ENCODE measurements around the gene MAP2K1. TPM values are rescaled to one million over a fixed set of nuclear protein-coding genes. Genes with fewer than 3 reads are reported as not detected.
"Not testable (repeated sequence)": the region's sequence is repeated elsewhere in the genome, so short reads cannot be mapped to it uniquely, and the experiment has no call there.

MAP2K1 gene
- total RNA-seq, result 53.3 and 63.9 TPM in 2 replicates

DNA sequence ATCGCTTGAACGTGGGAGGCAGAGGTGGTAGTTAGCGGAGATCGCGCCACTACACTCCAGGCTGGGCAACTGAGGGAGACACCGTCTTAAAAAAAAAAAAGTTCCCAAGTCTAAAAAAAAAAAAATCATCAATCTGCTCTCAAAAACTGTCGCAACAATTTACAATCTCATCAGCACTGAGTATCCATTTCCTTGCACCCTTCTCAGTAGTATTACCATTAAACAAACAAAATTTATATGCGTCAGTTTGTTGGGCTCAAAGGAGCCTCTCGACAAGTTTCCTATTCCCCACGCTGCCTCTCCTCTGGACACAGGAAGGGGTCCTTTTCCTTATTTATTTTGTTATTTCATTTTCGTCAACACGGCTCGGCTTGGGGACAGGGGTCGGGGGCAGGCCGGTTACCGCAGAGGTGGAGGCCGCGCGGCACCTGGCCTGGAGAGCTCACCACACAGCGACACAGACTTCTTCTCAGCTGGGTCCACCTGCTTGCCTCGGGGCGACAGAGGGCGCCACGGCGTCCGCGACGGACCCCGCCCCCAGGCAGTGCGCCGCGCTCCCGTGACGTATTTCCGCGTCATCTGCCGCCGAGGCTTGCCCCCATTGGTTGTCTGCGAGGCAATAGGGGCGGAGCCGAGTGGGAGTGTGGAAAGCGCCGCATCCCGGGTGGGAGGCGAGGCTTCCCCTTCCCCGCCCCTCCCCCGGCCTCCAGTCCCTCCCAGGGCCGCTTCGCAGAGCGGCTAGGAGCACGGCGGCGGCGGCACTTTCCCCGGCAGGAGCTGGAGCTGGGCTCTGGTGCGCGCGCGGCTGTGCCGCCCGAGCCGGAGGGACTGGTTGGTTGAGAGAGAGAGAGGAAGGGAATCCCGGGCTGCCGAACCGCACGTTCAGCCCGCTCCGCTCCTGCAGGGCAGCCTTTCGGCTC is at the start of gene MAP2K1:
TSS of gene MAP2K1 (plus strand) at position 709 of the 920 bp plus-strand sequence. CDS start 436 bp downstream, outside the sequence.
- DNase-seq (ENCODE audit: low read depth), result peak; percentile 87

DNA sequence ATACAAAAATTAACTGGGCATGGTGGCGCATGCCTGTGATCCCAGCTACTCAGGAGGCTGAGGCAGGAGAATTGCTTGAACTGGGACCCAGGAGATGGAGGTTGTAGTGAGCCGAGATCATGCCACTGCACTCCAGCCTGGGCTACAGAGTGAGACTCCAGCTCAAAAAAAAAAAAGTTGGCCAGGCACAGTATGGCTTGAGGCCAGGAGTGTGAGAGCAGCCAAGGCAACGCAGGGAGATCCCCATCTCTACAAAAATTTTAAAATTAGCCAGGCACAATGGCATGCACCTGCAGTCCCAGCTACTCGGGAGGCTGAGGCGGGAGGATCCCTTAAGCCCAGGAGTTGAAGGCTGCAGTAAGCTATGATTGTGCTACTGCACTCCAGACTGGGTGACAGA is 38.2 kb upstream of the MAP2K1 start:
- not testable (repeated sequence) for DNase-seq (ENCODE audit: low read depth)

DNA sequence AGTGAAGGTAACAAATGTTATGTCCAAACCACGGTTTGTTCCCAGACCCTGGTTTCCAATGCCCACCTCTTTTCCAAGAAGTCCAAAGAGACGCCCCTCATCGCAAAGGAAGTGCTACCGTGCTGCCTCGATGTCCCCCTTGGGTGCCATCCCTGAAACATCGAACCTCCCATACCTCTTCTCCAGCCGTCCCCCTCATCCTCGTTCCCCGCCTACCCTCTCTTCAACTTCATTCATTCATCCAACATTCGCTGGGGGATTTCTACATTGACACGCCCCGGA is 30.7 kb upstream of the MAP2K1 start:
- DNase-seq (ENCODE audit: low read depth), result no peak

DNA sequence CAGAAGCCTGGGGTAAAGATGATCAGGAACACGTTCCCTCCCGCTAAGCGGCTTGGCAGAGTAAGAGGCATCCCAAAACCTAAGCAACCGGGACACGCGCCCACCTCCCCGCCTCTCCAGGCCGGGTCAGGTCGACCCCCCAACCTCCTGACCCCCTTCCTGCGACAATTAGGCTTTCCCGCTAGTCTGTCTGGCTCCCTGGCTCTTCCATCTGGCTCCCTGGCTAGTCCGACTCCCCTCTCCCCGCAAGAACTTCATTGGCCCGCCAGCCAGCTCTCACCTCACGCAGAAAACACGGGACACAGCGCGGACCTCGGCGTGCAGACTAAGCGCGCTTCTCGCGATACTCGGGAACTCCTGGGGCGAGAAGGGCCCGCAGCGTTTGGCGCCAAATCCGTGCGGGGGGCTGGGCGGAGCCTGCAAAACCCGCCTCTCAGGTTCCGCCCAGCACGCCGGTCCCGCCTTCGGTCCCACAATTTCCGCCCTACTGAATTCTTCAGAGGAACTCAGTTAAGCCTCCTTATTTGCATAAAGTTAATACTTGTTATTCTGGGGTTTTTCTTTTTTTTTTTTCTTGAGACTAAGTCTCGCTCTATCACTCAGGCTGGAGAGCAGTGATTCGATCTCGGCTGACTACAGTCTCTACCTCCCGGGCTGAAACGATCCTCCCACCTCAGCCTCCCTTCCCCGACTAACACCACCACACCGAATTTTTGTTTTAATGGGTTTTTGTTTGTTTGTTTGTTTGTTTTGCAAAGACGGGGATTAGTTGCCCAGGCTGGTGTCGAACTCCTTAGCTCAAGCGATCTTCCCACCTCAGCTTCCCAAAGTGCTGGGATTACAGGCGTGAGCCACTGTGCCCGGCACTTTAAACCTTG is 30.1 kb upstream of the MAP2K1 start, which contains the start of gene TIPIN:
TSS of gene TIPIN (minus strand) at position 327 of the 878 bp plus-strand sequence. CDS start 3,738 bp downstream, outside the sequence.
- peak; percentile 87 for DNase-seq (ENCODE audit: low read depth)

- DNase-seq (ENCODE audit: low read depth), result peak; percentile 38
Measured at GRCh38 chr15:66359740-66360139, 27.0 kb upstream of the MAP2K1 start.

DNA sequence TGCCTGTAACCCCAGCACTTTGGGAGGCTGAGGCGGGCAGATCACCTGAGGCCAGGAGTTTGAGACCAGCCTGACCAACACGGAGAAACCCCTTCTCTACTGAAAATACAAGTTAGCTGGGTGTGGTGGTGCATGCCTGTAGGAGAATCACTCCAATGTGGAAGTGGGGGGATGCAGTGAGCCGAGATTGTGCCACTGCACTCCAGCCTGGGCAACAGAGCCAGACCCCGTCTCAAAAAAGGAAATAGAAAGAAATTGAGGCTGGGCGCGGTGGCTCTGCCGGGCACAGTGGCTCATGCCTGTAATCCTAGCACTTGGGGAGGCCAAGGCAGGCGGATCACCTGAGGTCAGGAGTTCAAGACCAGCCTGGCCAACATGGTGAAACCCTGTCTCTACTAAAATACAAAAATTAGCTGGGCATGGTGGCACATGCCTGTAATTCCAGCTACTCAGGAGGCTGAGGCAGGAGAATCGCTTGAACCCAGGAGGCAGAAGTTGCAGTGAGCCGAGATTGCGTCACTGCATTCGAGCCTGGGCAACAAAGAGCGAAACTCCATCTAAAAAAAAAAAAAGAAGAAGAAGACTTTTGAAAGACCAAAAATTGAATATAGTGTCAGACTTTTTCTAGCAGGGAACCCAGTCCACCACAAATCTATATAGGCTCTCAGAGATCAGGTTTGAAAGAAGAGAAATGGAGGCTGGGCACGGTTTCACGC is 24.8 kb upstream of the MAP2K1 start:
- DNase-seq (ENCODE audit: low read depth), result not testable (repeated sequence)

- no peak for DNase-seq (ENCODE audit: low read depth)
Measured at GRCh38 chr15:66362776-66363175, 23.9 kb upstream of the MAP2K1 start.

GRCh38 chr15:66364944-66365528 is 21.7 kb upstream of the MAP2K1 start:
- no peak for DNase-seq (ENCODE audit: low read depth)

GRCh38 chr15:66369773-66370651 is 16.7 kb upstream of the MAP2K1 start:
- peak; percentile 48 for DNase-seq (ENCODE audit: low read depth)

DNA sequence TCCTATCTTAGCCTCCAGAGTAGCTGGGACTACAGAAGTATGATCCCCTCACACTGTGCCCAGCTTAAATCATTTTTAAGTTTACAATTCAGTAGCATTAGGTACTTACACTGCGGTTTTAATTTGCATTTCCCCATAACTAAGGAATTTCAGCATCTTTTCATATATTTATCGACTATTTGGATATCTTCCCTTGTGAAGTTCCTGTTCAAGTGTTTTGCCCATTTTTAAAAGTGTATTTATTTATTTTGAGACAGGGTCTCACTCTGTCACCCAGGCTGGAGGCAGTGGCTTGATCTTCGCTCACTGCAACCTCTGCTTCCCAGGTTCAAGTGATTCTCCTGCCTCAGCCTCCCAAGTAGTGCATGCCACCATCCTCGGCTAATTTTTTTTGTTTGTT is 12.5 kb upstream of the MAP2K1 start:
- no peak for DNase-seq (ENCODE audit: low read depth)

- DNase-seq (ENCODE audit: low read depth), result no peak
Measured at GRCh38 chr15:66378814-66379430, 7.8 kb upstream of the MAP2K1 start.

DNA sequence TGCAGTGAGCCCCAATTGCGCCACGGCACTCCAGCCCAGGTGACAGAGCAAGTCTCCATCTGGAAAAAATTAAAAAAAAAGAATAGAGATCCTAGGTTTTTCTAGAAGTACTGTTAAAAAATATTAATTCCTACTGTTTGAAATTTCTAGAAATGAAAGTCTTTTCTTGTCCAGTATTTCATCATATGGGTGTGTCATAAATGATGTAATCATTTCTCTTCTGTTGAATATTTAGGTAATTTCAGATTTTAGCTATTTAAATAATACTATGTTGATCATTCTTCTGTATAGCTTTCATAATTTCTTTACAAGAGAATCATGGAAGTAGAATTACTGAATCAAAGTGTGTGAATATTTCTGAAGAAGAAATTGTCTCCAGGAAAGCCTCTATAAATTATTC is 5.3 kb upstream of the MAP2K1 start:
- not testable (repeated sequence) for DNase-seq (ENCODE audit: low read depth)

DNA sequence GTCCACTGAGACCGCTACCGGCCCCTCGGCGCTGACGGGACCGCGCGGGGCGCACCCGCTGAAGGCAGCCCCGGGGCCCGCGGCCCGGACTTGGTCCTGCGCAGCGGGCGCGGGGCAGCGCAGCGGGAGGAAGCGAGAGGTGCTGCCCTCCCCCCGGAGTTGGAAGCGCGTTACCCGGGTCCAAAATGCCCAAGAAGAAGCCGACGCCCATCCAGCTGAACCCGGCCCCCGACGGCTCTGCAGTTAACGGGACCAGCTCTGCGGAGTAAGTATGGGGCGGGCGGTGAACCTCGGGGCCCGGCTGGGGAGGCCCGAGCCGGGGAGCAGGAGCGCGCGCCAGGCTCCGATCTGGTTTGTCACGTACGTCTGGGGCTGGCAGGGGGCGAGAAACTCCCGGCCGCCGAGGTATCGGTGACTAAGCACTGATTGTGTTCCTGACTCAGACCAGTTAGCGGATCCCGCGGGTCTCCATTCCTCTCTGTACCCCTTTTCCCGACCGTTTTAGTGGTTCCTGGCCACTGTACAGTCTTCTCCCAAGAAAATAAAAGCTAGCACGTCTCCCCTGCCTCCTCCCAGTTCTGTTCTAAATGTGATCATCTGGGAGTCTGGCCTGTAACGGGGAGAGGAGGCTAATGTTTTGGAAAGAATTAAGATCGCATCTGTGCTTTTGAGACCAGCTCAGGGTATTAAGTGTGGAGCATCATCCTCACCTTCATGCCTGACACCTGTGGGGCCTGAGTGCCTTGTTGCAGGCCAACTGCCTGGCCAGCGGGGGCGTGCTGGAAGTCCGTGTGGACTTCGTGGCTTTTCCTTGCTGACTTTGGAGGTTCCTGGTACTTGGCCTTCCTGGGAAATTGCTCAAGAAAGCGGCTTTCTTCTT is 691 bp downstream of the MAP2K1 start:
- DNase-seq (ENCODE audit: low read depth), result peak; percentile 49

- DNase-seq (ENCODE audit: low read depth), result no peak
Measured at GRCh38 chr15:66388043-66388363, 1.3 kb downstream of the MAP2K1 start.

DNA sequence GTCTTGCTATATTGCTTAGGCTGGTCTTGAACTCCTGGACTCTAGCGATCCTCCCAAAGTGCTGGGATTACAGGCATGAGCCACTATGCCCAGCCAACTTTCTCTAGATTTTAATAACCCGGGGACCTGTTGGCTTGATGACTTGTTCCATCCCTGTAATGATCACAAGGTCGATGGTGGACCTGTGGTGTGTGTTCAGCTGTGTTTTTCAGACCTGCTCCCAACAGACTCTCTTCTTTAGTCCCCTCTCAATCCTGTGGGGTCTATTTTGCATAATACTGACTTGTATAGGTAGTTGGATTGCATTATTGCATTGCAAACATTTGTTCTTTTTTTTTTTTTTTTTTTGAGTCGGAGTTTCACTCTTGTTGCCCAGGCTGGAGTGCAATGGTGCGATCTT is 1.9 kb downstream of the MAP2K1 start:
- DNase-seq (ENCODE audit: low read depth), result no peak

DNA sequence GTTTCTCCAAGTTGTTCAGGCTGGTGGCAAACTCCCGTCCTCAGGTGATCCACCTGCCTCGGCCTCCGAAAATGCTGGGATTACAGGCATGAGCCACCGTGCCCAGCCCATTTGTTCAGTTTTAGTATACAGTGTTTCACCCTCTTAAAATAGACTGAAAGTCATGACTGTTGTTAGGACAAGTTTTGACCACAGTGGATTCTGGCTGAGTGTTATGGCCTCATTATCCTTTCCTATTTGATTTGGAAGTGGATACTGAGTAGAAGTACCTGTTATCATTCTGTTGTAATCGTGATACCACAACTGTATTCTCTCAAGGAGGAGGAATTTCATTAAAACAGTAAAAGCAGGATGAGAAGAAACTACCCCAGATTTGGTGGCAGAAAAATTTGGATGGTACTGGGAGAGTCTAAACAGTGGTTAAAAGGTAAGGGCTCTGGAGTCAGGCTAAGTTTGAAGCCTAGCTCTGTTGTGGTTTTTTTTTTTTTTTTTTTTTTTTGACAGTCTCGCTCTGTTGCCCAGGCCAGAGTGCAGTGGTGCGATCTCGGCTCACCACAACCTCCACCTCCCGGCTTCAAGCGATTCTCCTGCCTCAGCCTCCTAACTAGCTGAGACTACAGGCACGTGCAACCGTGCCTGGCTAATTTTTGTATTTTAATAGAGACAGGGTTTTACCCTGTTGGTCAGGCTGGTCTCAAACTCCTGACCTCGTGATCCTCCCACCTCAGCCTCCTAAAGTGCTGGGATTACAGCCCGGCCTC is 2.6 kb downstream of the MAP2K1 start:
- no peak for DNase-seq (ENCODE audit: low read depth)

DNA sequence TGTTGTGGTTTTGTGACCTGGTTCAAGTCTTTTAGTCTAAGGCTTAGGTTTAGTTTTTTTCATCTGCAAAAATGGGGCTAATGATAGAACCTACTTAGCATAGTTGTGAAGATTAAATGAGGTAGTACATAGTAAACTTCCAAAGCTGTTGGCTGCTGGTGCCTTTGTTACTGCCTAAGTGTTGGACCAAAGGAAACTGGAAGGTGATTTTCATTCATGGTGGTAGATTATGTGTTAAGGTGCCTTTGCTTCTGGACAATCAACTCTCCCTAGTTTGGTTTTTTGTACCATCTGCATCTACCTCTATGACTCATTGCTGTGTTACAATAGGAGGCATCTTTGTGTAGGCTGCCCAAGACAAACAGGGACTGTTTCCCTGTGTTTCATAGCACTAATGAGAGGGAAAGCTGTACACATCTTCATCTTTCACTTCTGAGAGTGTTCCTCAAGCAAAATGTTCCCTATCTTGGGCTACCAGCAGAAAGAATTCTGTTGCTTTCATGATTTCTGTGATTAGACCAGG is 3.2 kb downstream of the MAP2K1 start:
- peak; percentile 58 for DNase-seq (ENCODE audit: low read depth)

GRCh38 chr15:66390678-66391077 is 4.0 kb downstream of the MAP2K1 start:
- peak; percentile 46 for DNase-seq (ENCODE audit: low read depth)

All from renal cortical epithelial cell (primary cell).